HG03442 (cell line): ENCODE measurements around the gene SMIM41.
"Not testable (repeated sequence)": the region's sequence is repeated elsewhere in the genome, so short reads cannot be mapped to it uniquely, and the experiment has no call there.

ENCODE experiments used
- ATAC-seq: cut with Tn5 transposase; IDR thresholded peaks from one replicate; pipeline ENCODE4 v1.9.1; 2021; ENCODE audit warnings: mild to moderate bottlenecking, moderate library complexity; ENCODE audit not compliant: unreplicated experiment

The SMIM41 gene

DNA sequence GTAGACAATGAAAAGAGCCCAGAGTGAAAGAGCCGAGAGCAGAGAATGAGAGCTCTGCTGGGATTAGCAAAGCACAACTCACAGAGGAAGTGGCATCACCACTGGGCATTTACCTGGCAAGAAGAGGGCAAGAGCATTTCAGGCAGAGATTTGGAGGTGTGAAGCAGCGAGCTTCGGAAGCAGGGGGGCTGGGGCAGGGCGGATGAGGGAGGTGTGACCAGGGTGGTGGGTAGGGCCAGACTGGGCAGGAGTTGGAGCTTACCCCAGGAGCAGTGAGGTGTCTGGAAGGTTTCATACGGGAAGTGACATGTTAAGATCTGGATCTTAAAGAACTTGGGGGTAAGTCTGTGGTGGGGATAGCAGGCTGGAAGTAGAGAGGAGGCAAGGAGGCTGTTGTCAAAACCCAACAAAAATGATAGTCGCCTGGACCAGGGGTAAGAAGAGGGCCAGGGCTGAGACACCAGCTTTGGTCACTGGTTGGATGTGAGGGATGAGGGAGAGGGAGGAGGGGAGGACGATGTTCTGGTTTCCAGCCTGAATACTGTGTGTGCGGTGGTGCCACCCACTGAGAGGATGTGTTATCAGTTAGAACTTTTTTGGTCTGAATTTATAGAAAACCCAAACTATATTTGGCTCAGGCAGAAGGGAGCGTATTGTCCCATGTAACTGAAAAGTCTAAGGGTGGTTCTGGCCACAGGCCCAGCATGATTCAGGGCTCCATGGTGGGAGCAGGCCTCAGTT lies 5.2 kb downstream of the SMIM41 start:
- ATAC-seq: no peak

DNA sequence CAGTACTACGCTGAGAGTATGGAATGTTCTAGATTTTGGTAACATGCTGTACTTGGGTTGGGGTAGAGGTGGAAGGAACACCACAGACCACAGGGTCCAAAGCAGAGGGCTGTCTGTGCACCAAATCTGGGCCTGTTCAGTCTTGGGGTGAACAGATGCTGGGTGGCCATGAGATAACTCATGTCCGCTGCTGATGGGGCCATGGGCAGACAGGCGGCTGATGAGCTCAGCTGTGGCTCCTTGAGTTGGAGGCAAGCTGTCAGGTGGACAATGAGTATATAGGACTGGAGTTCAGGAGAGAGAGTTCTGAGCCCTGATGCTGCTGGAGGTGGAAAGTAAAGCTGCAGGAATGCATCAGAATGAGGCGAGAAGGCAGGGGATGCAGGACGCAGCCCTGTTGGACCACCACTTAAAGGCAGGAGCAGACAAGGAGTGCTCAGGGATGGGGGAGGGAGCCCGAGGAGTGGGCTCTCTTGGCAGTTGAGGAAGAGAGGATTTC lies 6.2 kb downstream of the SMIM41 start:
- no peak for ATAC-seq

DNA sequence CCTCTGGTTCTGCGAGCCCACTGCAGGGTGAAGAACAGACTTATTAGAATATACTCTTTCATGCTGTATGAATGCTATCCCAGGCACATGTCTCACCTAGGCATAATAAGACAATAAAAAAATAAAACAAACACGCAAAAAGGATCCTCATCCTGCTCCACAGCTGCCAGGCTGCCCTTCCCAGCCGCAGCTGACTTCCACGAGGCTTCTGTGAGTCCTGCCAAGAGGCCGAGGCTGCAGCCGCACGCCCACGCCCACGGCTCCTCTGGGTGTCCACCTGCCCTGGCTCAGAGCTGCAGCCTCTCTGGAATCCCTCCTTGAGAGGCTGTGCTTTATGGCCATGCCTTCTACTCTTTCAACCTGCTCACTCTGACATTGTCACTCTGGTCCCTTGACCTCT lies 6.9 kb downstream of the SMIM41 start:
- ATAC-seq: no peak

DNA sequence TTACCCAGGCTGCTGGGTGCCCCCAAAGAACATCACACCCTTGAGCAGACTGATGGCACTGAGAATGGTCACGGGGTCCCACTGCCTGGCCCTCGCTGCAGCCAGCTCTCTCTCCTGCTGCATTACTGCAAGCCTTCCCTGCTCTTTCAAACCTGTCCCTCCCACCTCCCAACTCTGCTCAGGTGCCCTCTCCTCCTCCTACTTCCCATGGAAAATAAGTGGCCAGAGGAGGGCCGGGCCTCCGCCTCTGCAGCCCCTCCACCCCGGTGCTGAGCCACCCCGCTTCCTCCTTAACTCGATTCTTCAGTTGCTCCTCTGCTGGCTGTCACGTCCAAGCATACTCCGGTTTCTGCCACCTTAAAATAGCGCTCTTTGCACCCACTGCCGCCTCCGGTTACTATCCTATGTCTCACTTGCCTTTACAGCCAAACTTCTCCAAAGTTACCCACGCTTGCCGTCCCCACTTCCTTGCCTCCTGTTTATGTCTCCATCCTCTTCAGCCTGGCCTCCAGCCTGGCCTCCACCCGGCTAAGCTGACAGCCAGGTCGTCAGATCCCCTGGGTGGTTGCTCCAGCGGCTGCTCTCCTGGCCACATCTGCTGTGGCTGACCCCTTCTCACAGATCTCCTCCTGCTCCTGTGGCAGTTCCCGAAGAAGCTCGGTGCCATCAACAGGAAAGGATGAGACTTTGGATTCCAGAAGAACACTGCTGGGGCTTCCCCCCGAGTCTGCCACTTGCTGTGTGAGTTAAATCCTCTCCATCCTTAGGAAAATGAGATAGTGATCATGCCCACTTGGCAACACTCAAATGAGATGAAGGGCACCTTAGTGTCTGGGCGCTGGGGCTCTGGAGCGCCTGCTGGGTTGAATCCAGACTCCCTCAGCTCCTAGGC lies 7.7 kb downstream of the SMIM41 start:
- no peak for ATAC-seq

DNA sequence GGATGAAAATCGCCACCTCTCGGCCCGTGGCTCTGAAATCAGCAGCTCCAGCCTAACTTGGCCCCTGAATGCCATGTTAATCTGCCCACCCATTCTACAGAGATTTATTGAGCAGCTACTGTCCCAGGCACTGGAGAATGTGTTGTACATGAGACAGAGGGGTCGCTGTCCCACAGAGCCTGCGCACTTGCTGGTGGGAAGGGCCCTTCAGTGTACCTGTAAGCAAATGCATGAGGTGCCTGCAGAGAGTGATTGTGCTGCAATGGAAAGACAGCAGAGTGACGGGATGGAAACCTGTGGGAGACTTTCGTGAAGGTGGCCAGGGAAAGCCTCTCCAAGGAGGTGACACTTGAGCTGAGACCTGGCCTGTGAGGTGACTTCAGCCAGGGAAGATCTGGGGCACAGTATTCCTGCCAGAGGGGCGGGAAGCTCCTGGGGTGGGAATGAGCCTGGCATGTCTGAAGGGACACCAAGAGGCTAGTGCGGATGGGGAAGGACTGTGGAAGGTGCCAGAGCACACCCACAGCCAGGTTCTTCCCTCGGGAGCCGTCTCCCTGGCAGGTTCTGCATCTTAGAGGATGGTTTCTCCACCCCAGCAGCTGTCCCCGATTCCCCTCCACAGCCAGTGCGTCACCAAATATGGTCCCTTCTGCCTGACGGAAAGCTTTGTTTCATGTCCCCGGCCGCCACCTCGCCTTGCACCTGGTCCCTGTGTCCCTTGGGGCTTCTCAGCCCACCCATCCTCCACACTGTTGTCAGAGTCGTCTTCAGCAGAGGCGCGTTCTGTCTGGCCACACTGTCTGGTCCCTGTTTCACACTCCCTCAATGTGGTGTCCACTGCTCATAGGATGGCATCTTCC lies 8.7 kb downstream of the SMIM41 start:
- no peak for ATAC-seq

DNA sequence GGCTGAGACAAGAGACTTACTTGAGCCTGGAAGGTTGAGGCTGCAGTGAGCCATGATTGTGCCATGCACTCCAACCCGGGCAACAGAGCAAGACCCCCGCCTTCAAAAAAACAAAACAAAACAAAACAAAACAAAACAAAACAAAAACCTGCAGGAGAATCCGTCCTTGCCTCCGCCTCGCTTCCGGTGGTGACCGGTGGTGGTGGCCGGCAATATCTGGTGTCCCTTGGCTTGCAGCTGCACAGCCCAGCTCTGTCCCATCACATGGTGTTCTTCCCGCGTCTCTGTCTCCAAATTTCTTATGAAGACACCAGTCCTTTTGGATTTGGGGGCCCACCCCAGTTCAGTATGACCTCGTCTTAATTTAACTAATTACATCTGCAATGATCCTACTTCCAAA lies 10.0 kb downstream of the SMIM41 start:
- no peak for ATAC-seq

DNA sequence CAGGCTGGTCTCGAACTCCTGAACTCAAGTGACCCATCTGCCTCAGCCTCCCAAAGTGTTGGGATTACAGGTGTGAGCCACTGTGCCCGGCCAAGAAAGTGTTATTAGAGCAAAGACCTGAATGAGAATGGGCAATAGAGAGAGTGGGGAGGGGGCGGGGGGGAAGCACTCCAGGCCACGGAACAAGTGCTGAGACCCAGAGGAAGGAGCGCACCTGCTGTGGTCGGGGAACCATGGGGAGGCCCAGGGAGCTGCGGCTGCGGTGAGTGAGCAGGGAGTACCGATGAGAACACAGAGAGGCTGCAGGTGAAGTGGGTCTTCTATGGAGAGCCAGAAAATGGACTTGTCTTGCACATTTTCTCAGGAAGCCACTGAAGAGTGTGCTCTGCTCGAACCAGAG lies 10.8 kb downstream of the SMIM41 start:
- no peak for ATAC-seq

DNA sequence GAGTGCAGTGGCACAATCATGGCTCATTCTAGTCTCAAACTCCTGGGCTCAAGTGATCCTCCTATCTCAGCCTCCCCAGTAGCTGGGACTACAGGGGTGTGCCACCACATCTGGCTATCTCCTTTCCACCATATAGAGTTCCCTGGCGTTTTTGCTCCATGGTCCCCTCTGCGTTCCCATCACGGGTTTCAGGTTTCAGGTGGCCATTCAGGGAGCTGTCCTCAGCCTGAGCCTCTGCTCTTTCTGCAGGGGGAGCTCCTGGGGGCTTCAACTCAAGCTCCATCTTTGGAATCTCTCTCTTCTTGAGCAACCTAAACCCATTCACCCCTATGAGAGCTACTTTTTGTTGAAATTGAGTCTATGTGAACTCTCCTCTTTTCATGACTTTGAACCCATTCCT lies 11.6 kb downstream of the SMIM41 start:
- no peak for ATAC-seq

DNA sequence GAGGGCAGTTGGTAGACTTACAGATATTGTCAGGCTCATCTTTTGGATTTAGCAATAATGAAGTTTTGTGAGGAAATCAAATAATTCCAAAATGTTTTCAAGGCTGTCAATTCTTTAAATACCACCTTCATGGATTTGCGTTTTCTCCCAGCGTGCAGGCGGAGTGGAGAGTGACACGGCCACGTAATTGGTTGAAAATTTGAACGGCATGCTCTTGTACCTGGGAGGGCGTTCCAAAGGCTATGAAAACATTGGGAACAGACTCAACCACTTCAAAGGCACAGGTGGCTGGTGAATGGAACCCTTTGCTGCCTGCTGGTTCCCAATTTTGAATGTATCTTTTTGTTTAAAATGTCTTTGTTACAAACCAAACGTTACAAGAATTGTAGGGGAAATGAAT lies 12.4 kb downstream of the SMIM41 start:
- ATAC-seq: no peak

DNA sequence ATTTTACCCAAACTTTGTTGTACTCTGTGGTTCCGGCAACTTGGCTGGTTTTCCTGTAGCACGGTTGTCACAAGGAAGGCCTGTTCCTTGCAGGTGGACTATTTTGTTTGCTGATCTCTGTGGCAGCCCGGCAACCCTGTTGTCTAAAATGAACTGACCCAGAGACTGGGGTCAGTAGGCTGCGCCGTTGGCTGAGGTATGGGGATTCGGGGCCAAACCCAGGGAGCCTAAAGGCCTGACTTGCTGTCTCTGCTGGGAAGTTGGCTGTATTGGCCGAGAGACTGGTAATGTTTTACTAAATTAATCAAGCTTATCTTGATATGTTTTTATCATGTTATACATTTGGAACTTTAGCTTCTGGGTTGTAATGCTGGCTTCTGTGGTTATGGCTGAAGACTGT lies 13.8 kb downstream of the SMIM41 start:
- no peak for ATAC-seq

- ATAC-seq: no peak
These were observed 17.0 kb downstream of the SMIM41 start for GRCh38 chr12:52096332-52097044.

- ATAC-seq: no peak
These were observed 17.7 kb downstream of the SMIM41 start for GRCh38 chr12:52097045-52097666.

- not testable (repeated sequence) for ATAC-seq
These were observed 25.1 kb downstream of the SMIM41 start for GRCh38 chr12:52104431-52105089.

DNA sequence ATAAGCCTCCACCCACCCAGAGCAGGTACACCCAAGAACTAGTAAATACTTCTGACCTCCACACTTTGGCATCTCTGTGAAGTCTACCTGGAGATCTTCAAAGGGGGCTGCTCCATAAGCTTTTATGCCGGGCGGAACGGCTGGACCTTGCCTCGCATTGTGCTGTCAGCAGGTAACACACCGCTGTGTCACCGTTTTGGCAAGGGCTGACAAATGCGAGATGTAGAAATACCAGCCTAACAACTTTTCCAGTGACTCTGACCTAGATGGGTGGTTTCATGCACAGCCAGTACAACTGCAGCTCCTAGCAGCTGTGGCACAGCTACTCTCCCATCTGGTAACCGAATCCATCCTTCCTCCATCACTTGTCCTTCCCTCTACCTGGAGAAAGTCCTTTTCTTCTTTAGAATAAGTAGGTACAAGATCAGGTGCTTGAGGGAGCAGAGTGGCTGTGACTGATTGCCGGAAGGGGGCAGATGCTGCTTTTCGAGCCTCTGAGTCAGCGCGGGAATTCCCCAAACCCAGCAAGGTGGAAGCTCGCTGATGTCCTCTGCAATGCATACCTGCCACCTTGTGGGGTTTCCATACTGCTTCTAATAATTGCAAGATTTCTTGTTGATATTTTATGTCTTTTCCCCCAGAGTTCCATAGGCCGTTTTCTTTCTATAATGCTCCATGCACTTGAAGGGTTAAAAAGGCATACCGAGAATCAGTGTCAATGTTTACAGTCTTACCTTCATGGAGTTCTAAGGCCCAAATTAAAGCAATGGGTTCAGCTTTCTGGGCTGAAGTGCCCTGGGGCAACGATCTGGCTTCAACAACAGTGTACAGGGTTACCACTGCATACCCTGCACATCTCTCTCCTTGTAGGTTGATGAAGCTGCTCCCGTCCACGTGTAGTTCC lies 37.0 kb downstream of the SMIM41 start:
- not testable (repeated sequence) for ATAC-seq

DNA sequence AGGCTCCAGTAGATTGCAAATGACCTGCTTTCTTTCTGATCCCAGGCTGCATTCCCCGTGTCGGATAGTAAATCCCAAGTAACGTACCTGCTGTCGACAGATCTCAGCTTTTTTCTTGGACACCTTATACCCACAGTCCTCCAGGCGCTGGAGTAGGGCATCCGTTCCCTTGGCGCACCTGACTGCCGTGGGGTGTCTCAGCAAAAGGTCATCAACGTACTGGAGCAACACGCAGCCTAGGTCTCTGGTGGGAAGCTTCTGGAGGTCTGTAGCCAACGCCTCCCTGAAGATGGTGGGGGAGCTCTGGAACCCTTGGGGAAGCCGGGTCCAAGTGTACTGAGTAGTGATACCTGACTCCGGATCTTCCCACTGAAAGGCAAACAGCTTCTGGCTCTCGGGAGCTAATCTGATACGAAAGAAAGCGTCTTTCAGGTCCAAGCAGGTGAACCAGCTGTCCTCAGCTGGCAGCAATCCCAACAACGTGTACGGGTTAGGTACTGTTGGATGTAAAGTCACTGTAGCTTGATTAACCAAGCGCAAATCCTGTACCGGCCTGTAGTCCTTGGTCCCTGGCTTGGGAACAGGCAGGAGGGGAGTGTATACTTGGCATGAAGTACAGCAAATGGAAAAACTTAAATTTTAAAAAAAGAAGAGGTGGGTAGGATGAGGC lies 38.4 kb downstream of the SMIM41 start:
- peak; percentile 18 for ATAC-seq

- ATAC-seq: no peak
These were observed 40.1 kb downstream of the SMIM41 start for GRCh38 chr12:52119398-52120254.
